Trophoblast cell (in vitro differentiated cells and primary cell): ENCODE data around the gene CST11.

Source experiments
- DNase-seq, 2 donors: peaks; one replicate each; pipeline ENCODE4 v3.0.0-alpha.2; 2016
- H2AFZ ChIP-seq: 2 replicates; pipeline ENCODE4 v1.6.1; 2013; ENCODE audit warnings: low read length, moderate library complexity, mild to moderate bottlenecking; ENCODE audit not compliant: insufficient read depth, poor library complexity
- H2AK5ac ChIP-seq: 2 replicates; pipeline ENCODE4 v1.6.1; 2013; ENCODE audit warnings: mild to moderate bottlenecking, low read length
- H2BK120ac ChIP-seq: 2 replicates; pipeline ENCODE4 v1.6.1; 2013; ENCODE audit warnings: low read length, mild to moderate bottlenecking, moderate library complexity; ENCODE audit not compliant: insufficient read depth, poor library complexity
- H2BK12ac ChIP-seq: 2 replicates; pipeline ENCODE4 v1.6.1; 2013; ENCODE audit warnings: mild to moderate bottlenecking, low read length, moderate library complexity
- H2BK5ac ChIP-seq: 2 replicates; pipeline ENCODE4 v1.6.1; 2013; ENCODE audit warnings: low read length, low read depth, moderate library complexity, mild to moderate bottlenecking; ENCODE audit not compliant: poor library complexity
- H3K14ac ChIP-seq: 2 replicates; pipeline ENCODE4 v1.6.1; 2013; ENCODE audit warnings: mild to moderate bottlenecking, low read length
- H3K18ac ChIP-seq: 2 replicates; pipeline ENCODE4 v1.6.1; 2013; ENCODE audit warnings: mild to moderate bottlenecking, low read length
- H3K23ac ChIP-seq: 2 replicates; pipeline ENCODE4 v1.6.1; 2013; ENCODE audit warnings: low read length
- H3K27ac ChIP-seq: 2 replicates; pipeline ENCODE4 v1.5.1; 2013; ENCODE audit warnings: low read depth, mild to moderate bottlenecking, inconsistent platforms, low read length, moderate library complexity
- H3K27me3 ChIP-seq: 2 replicates; pipeline ENCODE4 v1.6.1; 2013; ENCODE audit warnings: inconsistent platforms, mild to moderate bottlenecking, low read length, moderate library complexity; ENCODE audit not compliant: insufficient read depth
- H3K36me3 ChIP-seq, 2 experiments: 1 replicate in 1 of 2; 2 replicates in 1 of 2; pipeline ENCODE4 v1.6.1; 2013; ENCODE audit warnings: low read length in 2 of 2, mild to moderate bottlenecking in 2 of 2, moderate library complexity in 1 of 2; ENCODE audit not compliant: insufficient read depth in 2 of 2, control insufficient read depth in 1 of 2
- H3K4ac ChIP-seq: 2 replicates; pipeline ENCODE4 v1.6.1; 2013; ENCODE audit warnings: low read depth, mild to moderate bottlenecking, low read length, moderate library complexity
- H3K4me1 ChIP-seq, 2 experiments: 1 replicate in 1 of 2; 2 replicates in 1 of 2; pipeline ENCODE4 v1.6.1; 2013; ENCODE audit warnings: low read length in 2 of 2, mild to moderate bottlenecking in 2 of 2, moderate library complexity in 1 of 2; ENCODE audit not compliant: insufficient read depth in 2 of 2, control insufficient read depth in 1 of 2
- H3K4me2 ChIP-seq: 2 replicates; pipeline ENCODE4 v1.6.1; 2013; ENCODE audit warnings: inconsistent platforms, mild to moderate bottlenecking, low read length, moderate library complexity
- H3K4me3 ChIP-seq: 2 replicates; pipeline ENCODE4 v1.5.1; 2013; ENCODE audit warnings: mild to moderate bottlenecking, low read depth, low read length, inconsistent platforms
- H3K79me1 ChIP-seq: one replicate; pipeline ENCODE4 v1.6.1; 2013; ENCODE audit warnings: low read length
- H3K79me2 ChIP-seq: 2 replicates; pipeline ENCODE4 v1.6.1; 2013; ENCODE audit warnings: low read length, mild to moderate bottlenecking; ENCODE audit not compliant: control insufficient read depth, insufficient read depth, poor library complexity
- H3K9ac ChIP-seq: 2 replicates; pipeline ENCODE4 v1.6.1; 2013; ENCODE audit warnings: mild to moderate bottlenecking, low read length
- H3K9me3 ChIP-seq: 2 replicates; pipeline ENCODE4 v1.6.1; 2013; ENCODE audit warnings: low read depth, mild to moderate bottlenecking, control low read depth, inconsistent platforms, low read length; ENCODE audit not compliant: insufficient read depth
- H4K12ac ChIP-seq: 2 replicates; pipeline ENCODE4 v1.6.1; 2013; ENCODE audit warnings: low read depth, mild to moderate bottlenecking, low read length, moderate library complexity
- H4K8ac ChIP-seq: 2 replicates; pipeline ENCODE4 v1.6.1; 2013; ENCODE audit warnings: low read depth, mild to moderate bottlenecking, low read length, moderate library complexity
- H4K91ac ChIP-seq: one replicate; pipeline ENCODE4 v1.6.1; 2013; ENCODE audit warnings: low read depth, mild to moderate bottlenecking, low read length, moderate library complexity
- WGBS: extraction: QIAGEN DNeasy Blood & Tissue Kit; methylation state at CpG from one replicate; pipeline ENCODE4 v1.1.7; 2013; ENCODE audit warnings: missing lambda C conversion rate; ENCODE audit not compliant: insufficient read length, insufficient coverage; ENCODE audit errors: extremely low coverage; 5-methylcytosine and 5-hydroxymethylcytosine counted together

The CST11 gene

DNA sequence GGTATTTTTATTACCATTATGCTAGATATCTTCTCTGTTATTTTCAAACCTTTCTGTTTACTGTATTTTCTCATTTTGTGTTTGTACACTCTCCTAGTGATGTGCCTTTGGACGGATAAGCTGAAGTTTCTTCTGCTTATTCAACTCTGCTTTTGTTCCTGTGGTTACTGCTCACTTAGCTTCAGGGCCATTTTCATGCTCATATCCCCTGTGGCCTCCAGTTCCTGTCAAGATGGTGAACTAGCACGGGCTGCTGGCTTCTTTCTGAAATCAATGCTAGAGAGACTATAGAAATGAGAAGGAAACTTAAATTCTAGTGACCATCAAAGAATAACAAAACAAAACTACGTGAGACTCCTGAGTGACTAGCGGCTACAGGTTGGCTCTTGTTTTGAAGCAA is 31.4 kb upstream of the CST11 start:
- H3K14ac ChIP-seq, result no peak overlapping the region
- no peaks in the 10 kb centered on the region for H3K4me1 ChIP-seq
- H4K12ac ChIP-seq, result no peak overlapping the region
- no peak overlapping the region for H3K4ac ChIP-seq
- H3K9ac ChIP-seq, result no peak overlapping the region
- no peaks in the 10 kb centered on the region for H3K79me1 ChIP-seq
- H4K8ac ChIP-seq, result no peak overlapping the region
- no peaks in the 10 kb centered on the region for H3K27me3 ChIP-seq
- WGBS, result no CpG with 5 or more reads among the region's 4 CpGs
- no peak overlapping the region for H3K27ac ChIP-seq
- H3K18ac ChIP-seq, result no peak overlapping the region
- no peak overlapping the region for H2AFZ ChIP-seq
- no peaks in the 10 kb centered on the region for H3K36me3 ChIP-seq
- H3K4me3 ChIP-seq, result no peak overlapping the region
- DNase-seq, result no peak
- H2BK120ac ChIP-seq, result no peak overlapping the region
- no peak overlapping the region for H4K91ac ChIP-seq
- H3K79me2 ChIP-seq, result no peaks in the 10 kb centered on the region
- peaks cover 2% of the 10 kb centered on the region for H3K9me3 ChIP-seq
- no peak overlapping the region for H2AK5ac ChIP-seq
- H3K23ac ChIP-seq, result no peak overlapping the region
- H3K4me2 ChIP-seq, result no peak overlapping the region
- no peak overlapping the region for H2BK5ac ChIP-seq
- H2BK12ac ChIP-seq, result no peak overlapping the region

DNA sequence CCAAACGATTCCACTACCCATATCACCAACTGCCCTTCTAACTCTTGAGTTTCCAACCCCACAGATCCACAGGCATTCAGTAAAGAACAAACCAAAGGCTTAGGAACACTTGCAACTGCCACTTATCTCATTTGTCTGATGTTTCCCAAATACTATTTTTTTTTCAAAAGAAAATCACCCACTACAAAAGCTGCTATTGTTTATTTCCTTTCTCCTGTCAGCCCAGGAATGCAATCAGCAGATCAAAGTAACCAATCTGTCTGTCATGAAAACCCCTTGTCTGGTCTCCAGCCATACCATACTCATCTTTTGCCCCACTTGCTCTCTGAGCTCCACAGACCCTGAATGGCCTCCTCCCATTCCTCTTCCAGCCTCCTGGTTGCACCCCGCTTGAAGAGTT is 29.5 kb upstream of the CST11 start:
- Histone ChIP-seq H3K14ac (no peak overlapping the region), H4K91ac (no peak overlapping the region), H3K4ac (no peak overlapping the region), H2BK12ac (no peak overlapping the region), H3K18ac (no peak overlapping the region), H3K79me1 (no peaks in the 10 kb centered on the region), H3K27ac (no peak overlapping the region), H2AK5ac (no peak overlapping the region), H3K27me3 (no peaks in the 10 kb centered on the region), H3K4me2 (no peak overlapping the region), H3K9ac (no peak overlapping the region), H3K4me1 (no peaks in the 10 kb centered on the region), H3K23ac (no peak overlapping the region), H2AFZ (no peak overlapping the region), H3K4me3 (no peak overlapping the region), H2BK5ac (no peak overlapping the region), H4K12ac (no peak overlapping the region), H3K79me2 (no peaks in the 10 kb centered on the region), H2BK120ac (no peak overlapping the region), H3K9me3 (peaks cover 5% of the 10 kb centered on the region), H4K8ac (no peak overlapping the region), H3K36me3 (no peaks in the 10 kb centered on the region)
- no CpG with 5 or more reads among the region's 2 CpGs for WGBS
- no peak for DNase-seq

DNA sequence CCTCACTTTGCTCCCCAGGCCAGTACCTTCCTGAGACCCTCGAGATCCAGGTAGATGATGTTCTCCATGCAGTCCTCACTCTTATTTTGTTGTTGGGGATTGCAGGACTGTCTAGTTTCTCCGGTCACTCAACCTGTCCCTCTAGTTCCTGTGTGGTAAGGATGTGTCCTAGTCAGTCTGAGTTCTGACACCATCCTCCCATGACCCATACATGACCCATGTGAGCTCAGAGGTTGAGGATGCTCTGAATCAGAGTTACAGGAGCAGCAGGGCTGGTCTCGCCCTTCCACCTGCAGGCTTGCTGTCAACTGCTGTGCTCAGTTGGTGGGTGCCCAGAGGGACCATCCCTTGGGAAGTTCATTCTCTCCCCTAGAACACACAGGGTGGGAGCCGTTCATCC is 26.4 kb upstream of the CST11 start:
- WGBS, result no CpG with 5 or more reads among the region's 4 CpGs
- Histone ChIP-seq H3K14ac (no peak overlapping the region), H2AK5ac (no peak overlapping the region), H2BK12ac (no peak overlapping the region), H3K4me2 (no peak overlapping the region), H3K23ac (no peak overlapping the region), H3K4ac (no peak overlapping the region), H4K8ac (no peak overlapping the region), H3K27ac (no peak overlapping the region), H3K18ac (no peak overlapping the region), H3K9me3 (peaks cover 10% of the 10 kb centered on the region), H3K9ac (no peak overlapping the region), H3K79me2 (no peaks in the 10 kb centered on the region), H2AFZ (no peak overlapping the region), H3K36me3 (no peaks in the 10 kb centered on the region), H3K4me3 (no peak overlapping the region), H3K79me1 (no peaks in the 10 kb centered on the region), H3K27me3 (no peaks in the 10 kb centered on the region), H2BK5ac (no peak overlapping the region), H4K91ac (no peak overlapping the region), H4K12ac (no peak overlapping the region), H3K4me1 (no peaks in the 10 kb centered on the region), H2BK120ac (no peak overlapping the region)
- DNase-seq, result no peak

DNA sequence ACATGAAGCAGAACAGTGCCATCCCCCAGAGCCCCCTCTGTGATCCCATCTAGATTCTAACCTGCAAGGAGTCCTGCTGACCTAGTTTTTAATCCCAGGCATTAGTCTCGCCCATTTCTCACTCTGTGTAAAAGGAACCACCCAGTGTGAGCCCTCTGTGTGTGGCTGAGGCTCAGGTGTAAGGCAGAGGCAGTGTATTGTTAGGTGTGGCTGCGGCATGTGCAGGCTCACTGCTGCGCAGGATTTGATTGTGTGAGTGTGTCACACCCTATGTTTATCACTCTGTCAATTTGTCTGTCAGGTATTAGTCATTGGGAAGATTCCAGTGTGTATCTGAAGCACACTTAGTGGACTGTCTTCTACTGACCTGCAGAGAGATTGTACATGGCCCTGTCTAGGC is 24.5 kb upstream of the CST11 start:
- Histone ChIP-seq H3K79me2 (no peaks in the 10 kb centered on the region), H3K23ac (no peak overlapping the region), H3K14ac (no peak overlapping the region), H2BK12ac (no peak overlapping the region), H2AFZ (no peak overlapping the region), H2BK5ac (no peak overlapping the region), H4K91ac (no peak overlapping the region), H3K4me3 (no peak overlapping the region), H3K27me3 (no peaks in the 10 kb centered on the region), H3K36me3 (no peaks in the 10 kb centered on the region), H3K9me3 (peaks cover 10% of the 10 kb centered on the region), H3K18ac (no peak overlapping the region), H4K12ac (no peak overlapping the region), H3K27ac (no peak overlapping the region), H4K8ac (no peak overlapping the region), H3K9ac (no peak overlapping the region), H2AK5ac (no peak overlapping the region), H3K79me1 (no peaks in the 10 kb centered on the region), H3K4me2 (no peak overlapping the region), H2BK120ac (no peak overlapping the region), H3K4me1 (no peaks in the 10 kb centered on the region), H3K4ac (no peak overlapping the region)
- DNase-seq, result no peak
- no CpG with 5 or more reads among the region's 3 CpGs for WGBS
